LNCAP (cell line): ENCODE data around the gene KDM2B.

Source experiments
- TF ChIP-seq, protein P1 (sequence below): fragments of 450-650 bp; IDR thresholded peaks from 2 replicates; pipeline ENCODE4 v1.5.1; 2017; ENCODE audit warnings: mild to moderate bottlenecking

KDM2B gene

DNA sequence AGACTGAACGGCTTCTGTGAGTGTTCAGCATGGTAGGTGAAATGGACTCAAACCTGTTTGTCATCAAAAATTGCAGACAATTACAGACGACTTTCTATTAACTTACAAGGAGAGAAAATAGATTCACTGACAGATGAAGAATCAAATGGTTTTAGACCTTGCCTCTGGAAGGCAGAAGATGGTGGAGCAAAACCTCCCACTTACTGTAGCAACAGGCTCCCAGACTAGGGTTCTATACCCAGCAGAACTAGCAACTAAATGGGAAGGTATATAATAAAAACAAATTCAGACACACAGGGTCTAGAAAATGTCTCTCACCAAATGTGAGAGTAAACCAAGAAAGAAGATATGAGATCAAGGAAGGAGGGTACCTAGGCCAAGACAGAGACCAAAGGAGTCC is 144.1 kb downstream of the KDM2B start:
- TF ChIP-seq, protein P1, sequence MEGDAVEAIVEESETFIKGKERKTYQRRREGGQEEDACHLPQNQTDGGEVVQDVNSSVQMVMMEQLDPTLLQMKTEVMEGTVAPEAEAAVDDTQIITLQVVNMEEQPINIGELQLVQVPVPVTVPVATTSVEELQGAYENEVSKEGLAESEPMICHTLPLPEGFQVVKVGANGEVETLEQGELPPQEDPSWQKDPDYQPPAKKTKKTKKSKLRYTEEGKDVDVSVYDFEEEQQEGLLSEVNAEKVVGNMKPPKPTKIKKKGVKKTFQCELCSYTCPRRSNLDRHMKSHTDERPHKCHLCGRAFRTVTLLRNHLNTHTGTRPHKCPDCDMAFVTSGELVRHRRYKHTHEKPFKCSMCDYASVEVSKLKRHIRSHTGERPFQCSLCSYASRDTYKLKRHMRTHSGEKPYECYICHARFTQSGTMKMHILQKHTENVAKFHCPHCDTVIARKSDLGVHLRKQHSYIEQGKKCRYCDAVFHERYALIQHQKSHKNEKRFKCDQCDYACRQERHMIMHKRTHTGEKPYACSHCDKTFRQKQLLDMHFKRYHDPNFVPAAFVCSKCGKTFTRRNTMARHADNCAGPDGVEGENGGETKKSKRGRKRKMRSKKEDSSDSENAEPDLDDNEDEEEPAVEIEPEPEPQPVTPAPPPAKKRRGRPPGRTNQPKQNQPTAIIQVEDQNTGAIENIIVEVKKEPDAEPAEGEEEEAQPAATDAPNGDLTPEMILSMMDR, result no peak

DNA sequence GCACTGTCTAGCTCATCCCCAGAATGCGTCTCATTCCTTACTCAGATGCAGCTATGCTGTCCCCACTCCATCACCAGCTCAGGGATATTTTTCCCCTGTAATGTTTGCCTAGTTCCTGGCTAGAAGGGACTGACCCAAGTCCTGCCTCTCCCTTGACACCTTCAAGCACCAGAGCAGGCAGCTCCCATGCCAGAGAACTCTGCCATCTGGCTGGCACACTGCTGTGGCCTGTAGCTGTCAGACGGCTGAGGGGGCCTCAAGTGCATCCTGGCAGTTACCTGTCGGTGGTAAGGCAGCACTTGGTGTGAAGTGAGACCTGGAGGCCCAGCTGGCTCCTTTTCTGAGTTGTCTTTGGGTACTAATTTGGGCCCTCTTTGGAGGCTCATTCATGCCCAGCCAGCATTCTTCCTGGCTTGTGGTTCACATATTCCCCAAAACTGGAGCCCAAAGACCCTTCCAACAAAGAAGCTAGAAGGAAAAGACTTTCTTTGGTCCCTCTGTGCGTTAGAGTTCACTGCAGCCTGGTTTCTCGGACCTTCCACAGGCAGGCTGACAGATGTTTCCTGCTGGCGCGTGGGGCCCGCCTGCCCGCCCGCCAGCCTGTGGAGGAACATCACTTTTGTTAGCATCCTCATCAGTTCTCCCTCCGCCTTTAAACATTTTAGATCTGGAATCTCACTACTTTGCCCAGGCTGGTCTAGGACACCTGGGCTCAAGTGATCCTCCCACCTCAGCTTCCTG is 147.9 kb downstream of the KDM2B start:
- TF ChIP-seq, protein P1, result no peak

DNA sequence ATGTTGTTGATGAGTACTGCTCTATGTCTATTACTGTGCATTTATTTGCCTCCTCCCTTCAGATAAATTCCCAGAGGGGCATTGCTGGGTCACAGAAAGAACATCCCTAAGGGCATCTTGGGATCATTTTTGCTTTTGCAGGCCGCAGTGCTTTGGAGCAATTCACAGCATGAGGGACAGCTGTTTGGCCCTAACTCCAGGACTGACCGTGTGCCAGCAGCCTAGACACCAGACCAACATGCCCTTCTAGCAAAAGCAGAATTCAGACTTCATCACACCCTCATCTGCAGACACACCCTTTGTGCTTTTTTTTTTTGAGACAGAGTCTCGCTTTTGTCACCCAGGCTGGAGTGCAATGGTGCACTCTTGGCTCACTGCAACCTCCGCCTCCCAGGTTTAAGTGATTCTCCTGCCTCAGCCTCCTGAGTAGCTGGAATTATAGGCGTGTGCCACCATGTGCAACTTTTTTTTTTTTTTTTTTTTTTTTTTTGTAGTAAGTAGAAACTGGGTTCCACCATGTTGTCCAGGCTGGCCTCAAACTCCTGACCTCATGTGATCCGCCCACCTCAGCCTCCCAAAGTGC is 149.9 kb downstream of the KDM2B start:
- TF ChIP-seq, protein P1, result no peak

DNA sequence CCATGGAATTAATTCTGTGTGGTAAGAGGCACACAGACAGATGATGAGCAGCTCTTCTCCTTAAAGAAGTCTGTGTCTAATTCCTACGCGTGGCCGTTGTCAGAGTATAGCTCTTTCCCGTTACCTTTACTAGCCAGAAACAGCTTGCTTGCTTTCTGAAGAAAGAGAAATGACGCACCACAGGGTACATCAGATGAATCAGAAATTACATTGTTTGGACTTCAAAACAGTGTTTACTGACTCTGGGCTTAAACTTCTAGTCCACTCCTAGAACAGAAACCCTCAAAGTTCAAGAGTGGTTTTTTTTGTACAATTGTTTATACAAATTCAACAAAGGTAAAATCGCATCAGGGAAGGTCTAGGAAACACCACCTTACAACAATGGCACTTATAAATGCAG is 151.9 kb downstream of the KDM2B start:
- TF ChIP-seq, protein P1, result no peak

DNA sequence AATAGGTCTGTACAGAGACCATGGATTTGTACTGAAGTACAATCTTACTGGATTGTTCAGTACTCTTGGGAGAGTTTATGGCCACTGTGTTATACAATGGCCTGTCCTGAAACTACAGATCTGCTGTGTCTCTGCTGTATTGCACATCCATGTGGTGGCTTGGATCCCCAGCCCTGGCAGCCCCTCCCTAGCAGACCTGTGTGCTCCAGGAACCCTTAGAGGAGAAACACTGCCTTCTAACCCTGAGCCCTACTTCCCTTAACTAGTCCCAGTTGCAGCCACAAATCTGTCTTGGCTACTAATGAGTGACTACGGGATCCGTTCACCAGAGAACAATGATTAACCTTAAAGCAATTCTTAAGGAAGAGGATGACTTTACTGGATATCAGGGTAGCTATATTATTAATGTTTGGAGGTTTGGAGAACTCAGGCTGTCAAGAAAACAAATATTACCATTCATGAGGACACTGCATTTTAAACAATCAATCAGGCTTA is 153.2 kb downstream of the KDM2B start:
- TF ChIP-seq, protein P1, result no peak

DNA sequence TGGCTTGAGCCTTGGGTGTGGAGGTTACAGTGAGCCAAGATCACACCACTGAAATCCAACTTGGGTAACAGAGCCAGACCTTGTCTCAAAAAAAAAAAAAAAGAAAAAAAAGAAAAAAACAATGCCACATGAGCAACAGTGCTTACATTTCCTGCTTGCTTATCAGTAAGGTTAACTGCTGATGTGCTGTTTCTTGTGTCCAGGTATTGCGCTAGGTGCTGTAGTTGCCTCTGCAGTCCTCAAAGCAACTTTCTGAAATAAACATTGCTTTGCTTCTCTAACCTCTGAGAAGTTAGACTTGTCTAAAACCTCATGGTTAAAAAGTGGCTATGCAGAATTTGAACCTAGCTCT is 156.2 kb downstream of the KDM2B start:
- TF ChIP-seq, protein P1, result no peak

DNA sequence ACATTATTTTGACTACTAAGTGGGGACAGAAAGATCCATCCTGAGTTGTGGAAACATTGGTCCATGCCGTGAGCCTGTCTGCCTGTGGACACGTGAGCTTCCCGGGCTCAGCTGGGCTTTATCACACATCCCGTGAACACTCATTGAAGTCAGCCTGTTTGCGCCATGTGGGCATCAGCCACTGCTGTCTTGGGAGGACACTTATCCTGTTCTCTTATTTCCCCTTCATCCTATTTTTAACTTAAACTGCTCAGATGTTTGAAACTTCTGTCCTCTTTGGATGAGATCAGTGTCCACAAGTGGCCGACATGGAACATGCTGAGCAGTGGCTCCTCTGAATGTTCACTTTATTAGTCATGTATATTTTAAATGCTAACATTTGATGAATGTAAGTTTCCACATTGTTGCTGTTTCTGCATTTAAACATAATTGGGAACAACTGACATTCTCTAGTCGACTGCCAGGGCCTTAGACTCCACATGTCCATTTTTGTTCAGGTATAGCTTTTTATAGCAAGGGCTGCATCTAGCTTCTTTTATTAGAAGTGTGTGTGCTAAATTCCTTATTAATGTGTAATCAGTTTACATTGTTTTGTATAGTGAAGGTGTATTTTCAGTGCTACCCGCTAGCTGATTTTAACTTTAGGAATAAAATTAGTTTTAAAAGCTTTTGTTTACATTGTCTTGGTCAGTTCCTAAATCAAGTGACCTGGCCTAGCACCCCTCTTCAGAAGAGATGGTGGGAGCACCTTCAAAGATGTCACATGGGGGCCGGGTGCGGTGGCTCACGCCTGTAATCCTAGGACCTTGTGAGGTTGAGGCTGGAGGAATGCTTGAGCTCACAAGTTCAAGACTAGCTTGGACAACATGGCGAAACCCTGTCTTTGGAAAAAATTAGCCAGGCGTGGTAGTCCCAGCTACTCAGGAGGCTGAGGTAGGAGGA is 156.9 kb downstream of the KDM2B start:
- TF ChIP-seq, protein P1, result no peak
